Measurements from ENCODE around the gene KLHDC8A. TPM values are rescaled to one million over a fixed set of nuclear protein-coding genes. Genes with fewer than 3 reads are reported as not detected.

The KLHDC8A gene
- total RNA-seq, 1 experiment from 2014 or later: 0.49 TPM

DNA sequence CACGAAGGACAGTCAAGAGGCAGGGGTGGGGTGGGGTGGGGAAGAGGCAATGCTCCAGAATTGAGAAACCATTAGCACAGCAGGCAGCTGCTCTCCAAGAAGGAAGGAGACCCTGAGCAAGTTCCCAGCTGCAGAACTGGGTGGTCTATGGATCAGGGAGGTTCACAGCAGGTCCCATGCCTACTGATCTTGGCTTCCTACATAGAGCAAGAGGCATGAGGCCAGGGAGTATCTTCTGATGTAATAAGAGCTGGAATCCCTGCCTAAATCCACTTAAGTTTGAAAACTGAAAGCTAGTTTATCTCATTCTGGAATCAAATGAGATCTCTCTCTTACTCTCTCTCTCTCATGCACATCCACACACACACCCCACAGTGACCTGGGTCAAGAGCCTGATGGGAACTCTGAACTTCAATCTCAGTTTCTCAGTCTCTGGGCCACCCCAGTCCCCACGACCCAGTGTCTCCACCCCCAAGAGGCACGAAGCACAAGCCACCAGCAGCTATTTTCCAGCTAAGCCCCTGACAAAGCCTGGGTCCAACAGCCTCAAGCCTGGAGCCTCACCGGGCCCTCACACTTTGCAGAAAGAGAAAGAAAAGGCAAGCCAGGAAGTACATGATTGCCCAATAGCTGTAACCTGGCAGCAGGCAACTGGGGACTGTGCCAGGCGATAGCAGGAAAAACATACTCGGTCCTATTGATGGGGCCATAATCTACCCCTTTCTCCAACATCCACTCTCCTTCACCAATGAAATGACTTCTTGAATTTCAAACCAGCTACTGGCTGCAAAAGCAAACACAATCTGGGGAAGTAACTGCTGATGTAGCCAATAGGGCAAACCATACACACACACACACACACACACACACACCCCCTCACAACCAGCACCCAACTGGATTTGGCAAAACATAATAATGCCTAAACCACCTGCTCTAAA, 37.4 kb downstream of the KLHDC8A start:
- ATAC-seq: no peak
- no TSS peak for BruUV-seq (replicated peaks)
- no peaks in the 10 kb centered on the region for H3K9me2 ChIP-seq (ENCODE audit: insufficient read depth)
- H3K9ac ChIP-seq (ENCODE audit: low read length): no peak overlapping the region
- no peaks in the 10 kb centered on the region for H3K27me3 ChIP-seq (ENCODE audit: insufficient read depth, low read length)
- no peaks in the 10 kb centered on the region for H3K9me3 ChIP-seq (ENCODE audit: control insufficient read depth in 1 of 2, insufficient read depth in 1 of 2, low read depth in 1 of 2, low read length in 2 of 2)
- H3K27ac ChIP-seq (ENCODE audit: low read depth, low read length): peak overlapping the region; percentile 28; the same call in 1 of the 2 replicates
- POLR2A ChIA-PET: interaction anchor here (0.6 to 1.0 kb wide), 2 partner anchors 47 to 867 kb away, joined by 3 read pairs; no protein-coding TSS in a partner anchor
- CTCF ChIA-PET: interaction anchor here (1.1 to 10.6 kb wide), 3 partner anchors 18 to 166 kb away, joined by 3 to 397 read pairs (median 4); no protein-coding TSS in a partner anchor
- H2AFZ ChIP-seq (ENCODE audit: low read depth, low read length, poor library complexity, severe bottlenecking): no peak overlapping the region
- RAD21 ChIA-PET (ENCODE audit: low non-redundant PET in 1 of 2, low total read pairs in 2 of 2, uncharacterized antibody in 2 of 2, unreplicated experiment in 2 of 2): interaction anchor here (0.6 to 2.7 kb wide), 5 partner anchors 35 to 273 kb away, joined by 3 to 12 read pairs (median 3); no protein-coding TSS in a partner anchor
- no peak for TF ChIP-seq SRF (IDR thresholded peaks at IDR 0.05; ENCODE audit: low read depth)
- peak; percentile 94 for TF ChIP-seq CEBPB (IDR thresholded peaks at IDR 0.05; ENCODE audit: low read depth)
- no peaks in the 10 kb centered on the region for H3K36me3 ChIP-seq (ENCODE audit: control insufficient read depth in 1 of 2, insufficient read depth in 2 of 2, low read length in 2 of 2)
- intact Hi-C loops (cut with micrococcal nuclease): no loop called here
- no peak for DNase-seq (ENCODE audit: low read depth, low spot score)
- H3K4me1 ChIP-seq (ENCODE audit: control insufficient read depth in 1 of 2, insufficient read depth in 2 of 2, low read length in 2 of 2): peaks cover 45 to 59% of the 10 kb centered on the region in 2 experiments
- H3K4me2 ChIP-seq (ENCODE audit: low read length): peak overlapping the region; percentile 100
- peaks cover 60% of the 10 kb centered on the region; the same call in 1 of the 2 replicates for H3K79me2 ChIP-seq (ENCODE audit: insufficient read depth, low read length)
- no peaks in the 10 kb centered on the region for H4K20me1 ChIP-seq (ENCODE audit: insufficient read depth)
- no peak overlapping the region for H3K4me3 ChIP-seq (replicated peaks in 1 of 2; ENCODE audit: low read depth in 1 of 2, low read length in 2 of 2)

DNA sequence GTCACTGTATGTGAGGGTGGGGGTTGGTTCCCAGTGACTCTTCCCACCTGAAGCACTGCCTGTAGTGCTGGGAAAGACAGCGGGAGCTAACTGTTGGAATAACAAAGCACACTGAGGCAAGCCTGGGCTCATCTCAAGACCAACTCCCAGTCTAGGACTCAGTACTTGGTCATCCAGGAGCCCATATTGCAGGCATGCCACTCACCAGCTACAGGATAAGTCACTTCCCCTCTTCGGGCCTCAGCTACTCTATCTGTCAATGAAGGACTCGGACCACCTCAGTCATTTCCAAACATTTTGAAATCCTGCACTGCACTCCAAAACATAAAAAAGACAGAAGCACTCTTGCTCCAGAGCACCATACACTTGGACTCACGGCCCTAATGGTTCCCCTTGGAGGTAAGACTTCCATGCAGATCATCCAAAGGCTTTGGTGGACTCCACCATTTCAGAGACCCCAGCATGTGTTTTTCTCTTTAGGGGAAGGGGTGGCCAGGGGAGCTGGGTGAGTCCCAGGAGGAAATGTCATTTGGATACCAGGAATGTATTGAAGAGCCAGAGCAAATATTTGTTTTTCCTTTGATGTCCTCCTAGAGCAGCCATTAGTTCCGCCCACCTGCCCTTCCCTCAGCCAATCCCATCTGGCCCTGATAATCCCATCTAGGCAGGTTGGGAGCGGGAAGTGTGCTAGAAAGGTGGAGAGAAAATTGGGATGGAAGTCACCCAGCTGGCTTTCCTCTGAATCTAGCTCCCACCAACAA, 38.3 kb downstream of the KLHDC8A start:
- Histone ChIP-seq H3K4me2 (ENCODE audit: low read length) (peak overlapping the region; percentile 46), H3K27ac (ENCODE audit: low read depth, low read length) (no peak overlapping the region), H3K4me1 (ENCODE audit: control insufficient read depth in 1 of 2, insufficient read depth in 2 of 2, low read length in 2 of 2) (peaks cover 45 to 59% of the 10 kb centered on the region in 2 experiments), H4K20me1 (ENCODE audit: insufficient read depth) (no peaks in the 10 kb centered on the region), H3K36me3 (ENCODE audit: control insufficient read depth in 1 of 2, insufficient read depth in 2 of 2, low read length in 2 of 2) (no peaks in the 10 kb centered on the region), H3K4me3 (replicated peaks in 1 of 2; ENCODE audit: low read depth in 1 of 2, low read length in 2 of 2) (no peak overlapping the region; a peak in 1 of 4 replicates), H3K79me2 (ENCODE audit: insufficient read depth, low read length) (peaks cover 65% of the 10 kb centered on the region; the same call in 1 of the 2 replicates), H3K9me2 (ENCODE audit: insufficient read depth) (no peaks in the 10 kb centered on the region), H3K9me3 (ENCODE audit: control insufficient read depth in 1 of 2, insufficient read depth in 1 of 2, low read depth in 1 of 2, low read length in 2 of 2) (no peaks in the 10 kb centered on the region), H3K9ac (ENCODE audit: low read length) (no peak overlapping the region), H2AFZ (ENCODE audit: low read depth, low read length, poor library complexity, severe bottlenecking) (no peak overlapping the region), H3K27me3 (ENCODE audit: insufficient read depth, low read length) (no peaks in the 10 kb centered on the region)
- RAD21 ChIA-PET (ENCODE audit: low non-redundant PET in 1 of 2, low total read pairs in 2 of 2, uncharacterized antibody in 2 of 2, unreplicated experiment in 2 of 2): interaction anchor here (0.8 to 2.7 kb wide), 6 partner anchors 17 to 47 kb away, joined by 3 to 12 read pairs (median 6); no protein-coding TSS in a partner anchor
- intact Hi-C loops (cut with micrococcal nuclease): no loop called here
- BruUV-seq (replicated peaks): no TSS peak
- DNase-seq (ENCODE audit: low read depth, low spot score): no peak
- POLR2A ChIA-PET: interaction anchor here (1.1 kb wide), 1 partner anchor 19 kb away, joined by 3 read pairs; no protein-coding TSS in a partner anchor
- CTCF ChIA-PET: interaction anchor here (1.1 to 10.6 kb wide), 5 partner anchors 19 to 167 kb away, joined by 3 to 397 read pairs (median 10); no protein-coding TSS in a partner anchor
- ATAC-seq: no peak
- TF ChIP-seq, protein P1, sequence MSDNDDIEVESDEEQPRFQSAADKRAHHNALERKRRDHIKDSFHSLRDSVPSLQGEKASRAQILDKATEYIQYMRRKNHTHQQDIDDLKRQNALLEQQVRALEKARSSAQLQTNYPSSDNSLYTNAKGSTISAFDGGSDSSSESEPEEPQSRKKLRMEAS (IDR thresholded peaks at IDR 0.05): no peak
- no peak for TF ChIP-seq POLR2A (IDR thresholded peaks at IDR 0.05; ENCODE audit: borderline replicate concordance, extremely low read depth, insufficient read depth, insufficient read length)
- TF ChIP-seq EZH2 (IDR thresholded peaks at IDR 0.05): no peak
- no peak for TF ChIP-seq EZH2phosphoT487 (IDR thresholded peaks at IDR 0.05; ENCODE audit: borderline replicate concordance)
- no peak for TF ChIP-seq POLR2AphosphoS5 (IDR thresholded peaks at IDR 0.05; ENCODE audit: low read depth, low read length)
- TF ChIP-seq, protein P2, sequence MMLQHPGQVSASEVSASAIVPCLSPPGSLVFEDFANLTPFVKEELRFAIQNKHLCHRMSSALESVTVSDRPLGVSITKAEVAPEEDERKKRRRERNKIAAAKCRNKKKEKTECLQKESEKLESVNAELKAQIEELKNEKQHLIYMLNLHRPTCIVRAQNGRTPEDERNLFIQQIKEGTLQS (IDR thresholded peaks at IDR 0.05): no peak
- TF ChIP-seq, protein P3, sequence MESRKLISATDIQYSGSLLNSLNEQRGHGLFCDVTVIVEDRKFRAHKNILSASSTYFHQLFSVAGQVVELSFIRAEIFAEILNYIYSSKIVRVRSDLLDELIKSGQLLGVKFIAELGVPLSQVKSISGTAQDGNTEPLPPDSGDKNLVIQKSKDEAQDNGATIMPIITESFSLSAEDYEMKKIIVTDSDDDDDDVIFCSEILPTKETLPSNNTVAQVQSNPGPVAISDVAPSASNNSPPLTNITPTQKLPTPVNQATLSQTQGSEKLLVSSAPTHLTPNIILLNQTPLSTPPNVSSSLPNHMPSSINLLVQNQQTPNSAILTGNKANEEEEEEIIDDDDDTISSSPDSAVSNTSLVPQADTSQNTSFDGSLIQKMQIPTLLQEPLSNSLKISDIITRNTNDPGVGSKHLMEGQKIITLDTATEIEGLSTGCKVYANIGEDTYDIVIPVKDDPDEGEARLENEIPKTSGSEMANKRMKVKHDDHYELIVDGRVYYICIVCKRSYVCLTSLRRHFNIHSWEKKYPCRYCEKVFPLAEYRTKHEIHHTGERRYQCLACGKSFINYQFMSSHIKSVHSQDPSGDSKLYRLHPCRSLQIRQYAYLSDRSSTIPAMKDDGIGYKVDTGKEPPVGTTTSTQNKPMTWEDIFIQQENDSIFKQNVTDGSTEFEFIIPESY (IDR thresholded peaks at IDR 0.05; ENCODE audit: extremely low read depth, insufficient replicate concordance, low read length): no peak
- no peak for TF ChIP-seq JUND (IDR thresholded peaks at IDR 0.05)
- no peak for TF ChIP-seq RAD21 (IDR thresholded peaks at IDR 0.05; ENCODE audit: low read depth)
- TF ChIP-seq CEBPB (IDR thresholded peaks at IDR 0.05; ENCODE audit: low read depth): no peak
